DND-41 (cell line): ENCODE measurements around the gene NECTIN2.

Source experiments
- ATAC-seq: fragments of 200-7000 bp; cut with Tn5 transposase; 3 replicates; pipeline ENCODE4 v1.9.1; 2021; ENCODE audit warnings: low read depth; ENCODE audit not compliant: insufficient read depth
- DNase-seq: peaks from one replicate; pipeline ENCODE4 v3.0.0-alpha.2; 2020
- H2AFZ ChIP-seq: 2 replicates; pipeline ENCODE4 v1.6.0; 2012; ENCODE audit warnings: low read depth, low read length
- H3K27ac ChIP-seq: 2 replicates; pipeline ENCODE4 v1.5.1; 2012; ENCODE audit warnings: low read length, inconsistent platforms
- H3K27me3 ChIP-seq: fragments of 200-600 bp; sonication (generic); 2 replicates; pipeline ENCODE4 v1.6.0; 2012; ENCODE audit warnings: low read length, mild to moderate bottlenecking, inconsistent platforms; ENCODE audit not compliant: insufficient read depth, poor library complexity
- H3K36me3 ChIP-seq: 2 replicates; pipeline ENCODE4 v1.5.1; 2012; ENCODE audit warnings: low read length, inconsistent platforms; ENCODE audit not compliant: insufficient read depth
- H3K4me1 ChIP-seq: 2 replicates; pipeline ENCODE4 v1.5.1; 2012; ENCODE audit warnings: mild to moderate bottlenecking, low read length; ENCODE audit not compliant: insufficient read depth
- H3K4me2 ChIP-seq: 2 replicates; pipeline ENCODE4 v1.6.0; 2012; ENCODE audit warnings: mild to moderate bottlenecking, moderate library complexity, low read length, inconsistent platforms; ENCODE audit not compliant: insufficient read depth
- H3K4me3 ChIP-seq, 2 experiments: fragments of 200-600 bp in 1 of 2; shearing (Covaris generic) in 1 of 2; 2 replicates each; pipeline ENCODE4 v1.5.1; 2012 to 2016; ENCODE audit warnings: inconsistent platforms in 2 of 2, low read length in 2 of 2, mild to moderate bottlenecking in 2 of 2, low read depth in 1 of 2, moderate library complexity in 1 of 2
- H3K79me2 ChIP-seq: 2 replicates; pipeline ENCODE4 v1.6.0; 2012; ENCODE audit warnings: low read length, inconsistent platforms; ENCODE audit not compliant: insufficient read depth
- H3K9ac ChIP-seq: 2 replicates; pipeline ENCODE4 v1.6.0; 2012; ENCODE audit warnings: low read depth, mild to moderate bottlenecking, inconsistent platforms, low read length, moderate library complexity
- H3K9me3 ChIP-seq: 2 replicates; pipeline ENCODE4 v1.5.1; 2012; ENCODE audit warnings: low read length, moderate library complexity, mild to moderate bottlenecking, inconsistent platforms; ENCODE audit not compliant: insufficient read depth, severe bottlenecking
- H4K20me1 ChIP-seq: 2 replicates; pipeline ENCODE4 v1.6.0; 2012; ENCODE audit warnings: low read length; ENCODE audit not compliant: insufficient read depth
- CTCF ChIP-seq: IDR thresholded peaks from 2 replicates; pipeline ENCODE4 v1.5.1; 2012; ENCODE audit warnings: borderline replicate concordance, low read length, moderate library complexity, mild to moderate bottlenecking; ENCODE audit not compliant: poor library complexity, severe bottlenecking; ENCODE audit errors: extremely low read depth
- EZH2 ChIP-seq: IDR thresholded peaks from 3 replicates; pipeline ENCODE4 v1.6.1; 2012; ENCODE audit warnings: borderline replicate concordance, low read depth, mild to moderate bottlenecking, moderate library complexity, low read length, inconsistent platforms; ENCODE audit not compliant: severe bottlenecking

Gene NECTIN2

DNA sequence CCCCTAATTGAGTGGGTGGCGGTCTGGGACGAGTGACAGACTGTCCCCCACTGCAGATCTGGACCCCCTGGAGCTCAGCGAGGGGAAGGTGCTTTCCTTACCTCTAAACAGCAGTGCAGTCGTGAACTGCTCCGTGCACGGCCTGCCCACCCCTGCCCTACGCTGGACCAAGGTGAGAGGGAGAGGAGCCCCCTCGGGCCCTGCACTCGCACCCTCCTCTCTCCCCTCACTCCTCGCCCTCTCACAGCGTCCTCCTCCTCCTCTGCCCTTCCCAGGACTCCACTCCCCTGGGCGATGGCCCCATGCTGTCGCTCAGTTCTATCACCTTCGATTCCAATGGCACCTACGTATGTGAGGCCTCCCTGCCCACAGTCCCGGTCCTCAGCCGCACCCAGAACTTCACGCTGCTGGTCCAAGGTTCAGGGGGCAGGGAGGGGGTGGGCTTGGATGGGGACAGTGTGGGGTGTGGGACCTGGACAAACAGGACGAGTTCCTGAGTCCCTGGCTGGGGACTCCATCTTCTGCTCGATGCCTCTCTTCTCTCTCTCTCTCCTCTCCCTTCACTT, 27.5 kb upstream of the NECTIN2 start:
- no peaks in the 10 kb centered on the region for H3K36me3 ChIP-seq

DNA sequence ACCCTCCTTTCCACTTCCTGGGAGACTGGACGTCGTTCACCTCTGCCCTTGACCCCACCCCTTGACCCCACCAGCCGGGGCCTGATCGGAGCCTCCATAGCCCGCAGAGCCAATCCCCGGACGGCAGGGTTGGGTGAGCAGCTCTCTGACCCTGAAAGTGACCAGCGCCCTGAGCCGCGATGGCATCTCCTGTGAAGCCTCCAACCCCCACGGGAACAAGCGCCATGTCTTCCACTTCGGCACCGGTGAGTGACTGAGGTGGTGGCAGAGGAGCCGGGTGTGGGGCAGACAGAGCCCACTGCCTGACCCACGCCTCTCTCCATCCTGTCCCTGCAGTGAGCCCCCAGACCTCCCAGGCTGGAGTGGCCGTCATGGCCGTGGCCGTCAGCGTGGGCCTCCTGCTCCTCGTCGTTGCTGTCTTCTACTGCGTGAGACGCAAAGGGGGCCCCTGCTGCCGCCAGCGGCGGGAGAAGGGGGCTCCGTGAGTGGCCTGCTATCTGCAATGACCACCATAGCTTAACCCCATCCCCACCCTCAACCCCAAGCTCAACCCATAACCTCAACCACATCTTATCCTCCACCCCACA, 26.8 kb upstream of the NECTIN2 start:
- TF ChIP-seq CTCF: no peak
- no peak for TF ChIP-seq EZH2
- H3K4me1 ChIP-seq: no peaks in the 10 kb centered on the region
- H3K9ac ChIP-seq: no peak overlapping the region
- H3K4me3 ChIP-seq: no peak overlapping the region
- H4K20me1 ChIP-seq: no peaks in the 10 kb centered on the region
- no peaks in the 10 kb centered on the region for H3K27me3 ChIP-seq
- H3K27ac ChIP-seq: no peak overlapping the region
- no peaks in the 10 kb centered on the region for H3K9me3 ChIP-seq
- no peak for ATAC-seq
- H3K4me2 ChIP-seq: no peak overlapping the region
- no peak for DNase-seq
- H3K79me2 ChIP-seq: no peaks in the 10 kb centered on the region
- no peaks in the 10 kb centered on the region for H3K36me3 ChIP-seq
- no peak overlapping the region for H2AFZ ChIP-seq

More for the DNA sequence above, 27.5 kb upstream of the NECTIN2 start:
- no peak overlapping the region for H3K9ac ChIP-seq
- no peaks in the 10 kb centered on the region for H3K9me3 ChIP-seq
- no peak overlapping the region for H2AFZ ChIP-seq
- H3K27ac ChIP-seq: no peak overlapping the region
- TF ChIP-seq CTCF: no peak
- no peak for TF ChIP-seq EZH2
- no peak overlapping the region for H3K4me2 ChIP-seq
- H3K27me3 ChIP-seq: no peaks in the 10 kb centered on the region
- no peak overlapping the region for H3K4me3 ChIP-seq
- no peaks in the 10 kb centered on the region for H4K20me1 ChIP-seq
- no peak for ATAC-seq
- no peaks in the 10 kb centered on the region for H3K4me1 ChIP-seq
- no peaks in the 10 kb centered on the region for H3K79me2 ChIP-seq
- DNase-seq: no peak

- H2AFZ ChIP-seq: no peak overlapping the region
- no peak overlapping the region for H3K9ac ChIP-seq
- H3K36me3 ChIP-seq: no peaks in the 10 kb centered on the region
- no peaks in the 10 kb centered on the region for H4K20me1 ChIP-seq
- no peak overlapping the region for H3K27ac ChIP-seq
- H3K4me2 ChIP-seq: no peak overlapping the region
- no peaks in the 10 kb centered on the region for H3K4me1 ChIP-seq
- no peaks in the 10 kb centered on the region for H3K79me2 ChIP-seq
- ATAC-seq (no peak), DNase-seq (no peak)
- no peaks in the 10 kb centered on the region for H3K9me3 ChIP-seq
- no peak overlapping the region for H3K4me3 ChIP-seq
- TF ChIP-seq CTCF: no peak
- TF ChIP-seq EZH2: no peak
- no peaks in the 10 kb centered on the region for H3K27me3 ChIP-seq
Measured at GRCh38 chr19:44820648-44821609, 25.2 kb upstream of the NECTIN2 start.
